Cortex of kidney (tissue), 1 donor: Measurements from ENCODE around the gene NCAM2.

ENCODE experiments used
- DNase-seq: peaks from one replicate; lab custom pipeline; 2025; lab: John Stamatoyannopoulos, UW

The NCAM2 gene

DNA sequence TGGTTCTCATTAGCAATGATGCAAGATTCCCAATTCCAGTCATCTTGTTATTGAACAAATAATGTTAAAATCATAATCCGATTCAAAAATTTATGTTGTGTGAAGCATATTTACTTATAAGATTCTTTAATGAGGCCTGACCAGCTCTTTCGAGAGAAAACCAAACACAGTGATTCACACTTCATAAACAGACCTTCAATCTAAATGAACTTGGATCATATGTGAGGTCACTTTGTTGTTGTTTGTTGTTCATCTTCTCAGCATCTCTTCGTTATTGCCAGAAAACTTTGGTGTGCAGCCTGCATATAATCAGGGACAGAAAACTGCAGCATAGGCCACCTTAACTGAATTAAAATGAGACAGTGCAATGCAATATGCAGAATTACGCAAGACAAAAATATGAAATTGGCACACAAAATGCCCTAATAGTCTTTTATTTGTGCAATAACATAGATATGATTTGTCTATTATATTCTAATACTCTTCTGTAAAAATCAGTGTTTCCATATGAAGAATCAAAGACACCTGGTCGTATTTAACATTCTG lies 30.1 kb downstream of the NCAM2 start:
- no peak for DNase-seq

- DNase-seq, result no peak
Measured at GRCh38 chr21:21029164-21029563, 31.0 kb downstream of the NCAM2 start.

GRCh38 chr21:21030311-21030710 lies 32.1 kb downstream of the NCAM2 start:
- no peak for DNase-seq

GRCh38 chr21:21034036-21034435 lies 35.8 kb downstream of the NCAM2 start:
- no peak for DNase-seq

GRCh38 chr21:21039624-21040170 lies 41.5 kb downstream of the NCAM2 start:
- no peak for DNase-seq

GRCh38 chr21:21045518-21045917 lies 47.3 kb downstream of the NCAM2 start:
- no peak for DNase-seq

DNA sequence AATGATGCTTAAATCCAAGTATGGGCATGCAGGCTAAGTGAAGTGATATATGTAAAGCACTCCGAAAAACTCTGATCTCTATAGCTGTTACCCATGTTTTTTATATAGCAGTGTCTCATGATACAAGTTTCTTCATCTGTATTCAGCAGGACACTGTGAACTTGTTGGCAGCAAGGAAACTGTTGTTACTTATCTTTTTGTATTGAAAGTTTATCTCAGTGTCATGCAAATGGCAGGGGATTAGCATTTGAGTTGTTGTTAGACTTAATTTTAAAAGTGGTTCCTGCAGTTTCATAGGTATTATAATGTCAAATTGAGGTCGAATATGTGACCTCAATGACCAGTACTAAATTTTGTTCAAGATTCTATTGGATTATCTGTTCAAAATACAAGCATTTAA lies 47.9 kb downstream of the NCAM2 start:
- DNase-seq, result no peak

GRCh38 chr21:21051109-21052055 lies 53.2 kb downstream of the NCAM2 start:
- no peak for DNase-seq

DNA sequence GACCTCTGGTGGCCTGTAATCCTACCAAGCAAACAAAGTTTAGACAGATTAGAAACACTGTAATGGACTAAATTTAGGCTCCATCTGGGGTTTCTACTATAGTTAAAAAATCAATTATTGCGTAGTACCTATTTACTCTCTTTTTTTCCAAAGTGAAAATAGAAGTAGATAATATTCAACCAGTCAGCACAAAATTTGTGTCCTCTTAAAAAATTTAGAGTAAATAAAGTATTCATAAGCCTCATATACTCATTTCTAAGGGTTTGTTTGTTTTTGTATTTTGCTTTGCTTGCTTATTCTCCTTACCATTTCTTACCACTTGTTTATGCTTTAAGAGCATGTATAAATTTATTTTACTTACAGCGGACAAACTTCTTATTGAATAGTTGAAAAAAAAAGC lies 54.5 kb downstream of the NCAM2 start:
- DNase-seq, result no peak

DNA sequence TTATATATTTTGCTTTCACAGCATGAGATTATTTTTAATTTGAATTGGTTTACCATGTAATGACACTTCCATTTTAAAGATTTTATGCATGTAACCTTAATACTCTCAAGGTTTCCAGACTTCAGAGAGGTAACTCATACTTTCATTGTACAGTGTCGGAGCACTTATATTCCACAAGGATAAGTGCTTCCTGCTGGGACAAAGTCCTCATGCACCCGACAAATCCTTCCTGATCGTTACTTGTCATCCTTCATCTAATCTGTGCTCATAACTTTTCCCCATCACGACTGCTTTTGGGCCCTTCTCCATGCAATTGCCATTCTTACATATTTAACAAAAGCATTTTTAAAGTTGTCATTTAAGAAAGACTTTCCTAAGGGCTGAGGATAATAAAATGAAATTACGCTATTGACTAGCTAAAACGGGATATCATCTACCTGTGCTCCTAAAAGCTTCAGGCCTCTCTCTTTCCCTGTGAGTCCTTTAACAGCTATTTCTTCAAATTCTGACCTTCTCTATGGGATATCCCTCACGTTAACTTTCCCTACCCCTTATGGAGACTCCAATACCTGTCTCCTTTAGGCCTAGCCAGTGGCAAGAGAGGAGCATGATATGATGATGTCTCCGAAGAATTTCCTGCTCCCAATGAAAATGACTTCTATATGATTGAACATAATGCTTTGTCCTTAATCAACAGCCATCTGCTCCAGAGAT lies 59.3 kb downstream of the NCAM2 start:
- DNase-seq, result no peak

GRCh38 chr21:21063828-21064227 lies 65.6 kb downstream of the NCAM2 start:
- DNase-seq, result no peak

- DNase-seq, result no peak
Measured at GRCh38 chr21:21064353-21064752, 66.1 kb downstream of the NCAM2 start.

GRCh38 chr21:21067375-21067774 lies 69.2 kb downstream of the NCAM2 start:
- DNase-seq, result no peak

DNA sequence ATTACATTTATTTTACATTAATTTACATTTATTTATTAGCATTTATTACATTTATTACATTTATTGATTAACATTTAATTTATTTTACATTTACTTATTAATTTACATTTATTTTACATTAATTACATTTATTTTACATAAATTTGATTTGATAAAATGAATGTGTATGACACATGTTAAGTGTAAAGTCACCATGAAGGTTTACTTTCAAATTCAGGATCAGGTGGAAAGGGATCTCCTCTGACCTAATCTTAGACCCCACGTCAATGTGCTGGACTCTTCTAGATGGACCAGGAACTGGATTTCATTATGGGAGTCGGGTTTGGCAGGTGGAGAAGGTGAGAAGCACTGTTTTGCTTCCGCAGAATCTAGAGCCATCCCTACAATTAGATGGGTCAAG lies 76.1 kb downstream of the NCAM2 start:
- no peak for DNase-seq

DNA sequence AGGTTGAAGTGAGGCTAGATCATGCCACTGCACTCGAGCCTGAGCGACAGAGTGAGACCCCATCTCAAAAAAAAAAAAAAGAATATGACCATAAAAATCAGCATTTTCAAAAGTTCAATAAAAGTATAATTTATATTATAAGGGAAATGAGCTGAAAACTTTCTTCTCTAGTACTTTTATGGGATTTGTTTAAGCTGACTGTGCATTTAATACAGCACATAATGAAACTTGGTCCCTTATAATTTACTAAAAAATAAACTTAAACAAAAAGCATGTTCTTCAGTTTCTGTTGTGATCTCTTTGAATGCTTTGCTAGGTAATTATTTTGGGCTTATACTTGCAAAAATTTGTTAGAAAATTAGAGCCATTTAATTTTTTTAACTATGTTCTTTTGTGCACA lies 77.8 kb downstream of the NCAM2 start:
- no peak for DNase-seq

DNA sequence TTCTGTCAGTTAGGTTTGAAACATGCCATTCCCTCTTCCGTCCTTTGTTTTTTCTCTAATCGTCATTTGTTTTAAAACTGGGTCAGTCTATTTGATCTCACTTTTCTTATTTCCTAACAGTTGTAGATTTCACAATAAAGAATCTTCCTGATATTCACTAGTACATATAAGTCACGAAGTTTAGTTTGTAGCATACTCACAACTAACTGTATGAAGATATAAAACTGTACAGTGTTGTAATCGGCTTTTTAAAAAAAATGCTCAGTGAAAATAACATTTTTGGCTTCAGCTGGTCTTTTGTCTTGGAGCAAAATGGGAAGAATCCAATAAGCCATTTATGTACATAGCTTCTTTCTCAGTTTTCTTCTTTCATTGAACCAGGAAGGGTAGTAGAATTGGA lies 78.3 kb downstream of the NCAM2 start:
- DNase-seq, result no peak

- DNase-seq, result no peak
Measured at GRCh38 chr21:21079646-21080045, 81.4 kb downstream of the NCAM2 start.

DNA sequence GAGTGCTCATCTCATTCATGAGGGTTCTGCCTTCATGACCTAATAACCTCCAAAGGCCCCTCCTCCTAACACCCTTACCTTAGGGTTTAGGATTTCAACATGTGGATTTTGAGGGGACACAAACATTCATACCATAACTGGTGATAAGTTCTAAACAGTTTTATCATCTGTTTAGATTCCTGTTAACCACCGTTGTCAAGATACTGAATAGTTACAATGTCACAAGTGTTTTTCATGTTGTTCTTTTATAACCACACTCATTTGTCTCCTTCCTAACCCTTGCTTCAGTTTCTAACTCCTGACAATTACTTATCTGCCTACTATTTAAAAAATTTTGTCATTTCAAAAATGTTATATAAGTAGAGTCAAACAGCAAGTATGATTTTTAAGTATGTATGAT lies 86.0 kb downstream of the NCAM2 start:
- no peak for DNase-seq

- no peak for DNase-seq
Measured at GRCh38 chr21:21085206-21085605, 87.0 kb downstream of the NCAM2 start.

GRCh38 chr21:21096956-21097355 lies 98.7 kb downstream of the NCAM2 start:
- DNase-seq, result no peak

DNA sequence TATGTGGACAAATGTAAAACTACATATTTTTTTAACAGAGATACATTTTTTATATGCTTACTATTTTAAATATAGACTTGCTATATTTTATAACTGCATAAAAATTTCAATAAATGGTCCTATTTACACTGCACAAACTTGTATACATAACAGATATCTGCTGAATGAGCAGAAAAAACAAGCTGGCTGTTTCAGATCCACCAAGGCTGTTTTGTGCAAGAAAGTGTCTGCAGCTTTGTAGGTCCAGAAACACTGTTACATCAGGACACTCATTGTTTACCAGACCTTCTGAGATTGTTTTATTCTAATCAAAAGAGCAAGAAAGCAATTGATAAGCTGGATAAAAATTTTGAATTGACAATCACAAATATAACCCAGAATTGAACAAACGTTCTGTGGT lies 99.3 kb downstream of the NCAM2 start:
- no peak for DNase-seq

- DNase-seq, result no peak
Measured at GRCh38 chr21:21101911-21102310, 103.7 kb downstream of the NCAM2 start.

- no peak for DNase-seq
Measured at GRCh38 chr21:21102896-21103295, 104.7 kb downstream of the NCAM2 start.
